Heart left ventricle (tissue), 16 donors: ENCODE data around the gene SLC25A13. TPM values are rescaled to one million over a fixed set of nuclear protein-coding genes. Genes with fewer than 3 reads are reported as not detected.

ENCODE experiments used
- ATAC-seq, 4 donors: fragments of 200-7000 bp; cut with Tn5 transposase; one replicate each; pipeline ENCODE4 v1.9.1; 2020 to 2022; ENCODE audit warnings: moderate library complexity in 4 of 4, mild to moderate bottlenecking in 3 of 4, moderate number of reproducible peaks in 1 of 4
- DNase-seq, 5 donors: peaks; one replicate each; pipeline ENCODE4 v3.0.0-alpha.2; 2020
- H3K27ac ChIP-seq, 12 donors: fragments of 200-600 bp; sonication (generic) in 4 of 12; one replicate each; pipeline versions ENCODE4 v1.5.0 to v1.8.0; 2016 to 2022; ENCODE audit warnings: mild to moderate bottlenecking in 2 of 12
- H3K27me3 ChIP-seq, 9 donors: fragments of 200-600 bp; sonication (generic) in 2 of 9; one replicate each; pipeline versions ENCODE4 v1.5.1 to v1.8.0; 2016 to 2022; ENCODE audit warnings: mild to moderate bottlenecking in 3 of 9
- H3K36me3 ChIP-seq, 9 donors: fragments of 200-600 bp; sonication (generic) in 2 of 9; one replicate each; pipeline versions ENCODE4 v1.5.0 to v1.8.0; 2018 to 2022; ENCODE audit warnings: mild to moderate bottlenecking in 2 of 9
- H3K4me1 ChIP-seq, 12 donors: fragments of 200-600 bp; sonication (generic) in 4 of 12; one replicate each; pipeline versions ENCODE4 v1.5.0 to v1.8.0; 2016 to 2022; ENCODE audit warnings: mild to moderate bottlenecking in 3 of 12
- H3K4me3 ChIP-seq, 12 donors: fragments of 200-600 bp; sonication (generic) in 4 of 12; one replicate each; pipeline versions ENCODE4 v1.5.0 to v1.8.0; 2017 to 2022; ENCODE audit warnings: mild to moderate bottlenecking in 9 of 12, moderate library complexity in 4 of 12
- H3K9me3 ChIP-seq, 12 donors: fragments of 200-600 bp; sonication (generic) in 4 of 12; one replicate each; pipeline versions ENCODE4 v1.5.0 to v1.8.0; 2016 to 2022; ENCODE audit warnings: mild to moderate bottlenecking in 1 of 12
- CTCF ChIP-seq, 12 donors: fragments of 200-600 bp; sonication (generic) in 4 of 12; IDR thresholded peaks; one replicate each; pipeline versions ENCODE4 v1.5.0 to v1.8.0; 2018 to 2022; ENCODE audit warnings: antibody characterized with exemption in 12 of 12, mild to moderate bottlenecking in 5 of 12
- POLR2A ChIP-seq, 2 donors: fragments of 450-650 bp; IDR thresholded peaks; one replicate each; pipeline ENCODE4 v1.6.1; 2017; ENCODE audit warnings: antibody characterized with exemption in 2 of 2, mild to moderate bottlenecking in 2 of 2, moderate library complexity in 2 of 2
- WGBS, 4 donors: extraction: QIAGEN DNeasy Blood & Tissue Kit in 2 of 4; methylation state at CpG; one replicate each; pipeline versions ENCODE4 v1.1.5 to v1.1.7; 2013 to 2018; 5-methylcytosine and 5-hydroxymethylcytosine counted together
- intact Hi-C, 10 donors: fragments of 100-400 bp; cut with DNase I; formaldehyde crosslinking; loops; one replicate each; pipeline versions ENCODE4 v1.11.1 to v1.14.2; 2022
- polyA plus RNA-seq, 2 donors: library from polyadenylated mRNA; stranded (reverse); fragments of 200-250 nt; gene quantifications; one replicate each; pipeline ENCODE4 v1.2.3, GENCODE V29; 2013
- total RNA-seq, 9 donors: library from RNA; depleted of rRNA in 2 of 9; stranded (reverse); fragments of >200 nt in 2 of 9; fragmentation: NEBNext Ultra II Directional in 3 of 9; extraction: Animal tissue kit (Norgen Biotek cat#: 25700) in 3 of 9; gene quantifications; one replicate each; pipeline versions ENCODE4 v1.1.0 to v1.2.4, GENCODE V29; 2016 to 2023
- donor health status: ischemic (EF 13 %, LVEDD 7.1; RV severe dilation, severe dysfunction).
- donor health status: healthy with polysubstance abuse.
- donor health status: DM: no; HTN: yes; CAD: no.
- donor health status: DM: no; HTN: no; CAD: no.
- donor health status: ischemic (EF 25% LVEDD 6.9; RV normal size, moderate dysfunction).
- donor health status: ischemic (EF 25% LVEDD 5.7; RV mildly dilated, moderate dysfunction).
- donor health status: healthy.
- donor health status: DM: yes; HTN: yes; CAD: no.
- donor health status: ischemic (EF 35%, LVEDD 5.7; RV mildly dilated, moderate dysfunction).
- donor health status: nonischemic (EF 11% LVEDD 7.7; RV severe dilation, severe dysfunction).
- donor health status: DM: yes; HTN: yes; CAD: no.
- donor health status: PGD.
- donor health status: ischemic (EF 29% LVEDD 5.4; RV normal size, mild dysfunction).
- donor health status: nonischemic (EF 23%, LVEDD 6.1; RV moderate dilation, normal function).

The SLC25A13 gene
- total and polyA plus RNA-seq, 11 donors, result 3.7 to 17.9 (median 11.4) TPM

DNA sequence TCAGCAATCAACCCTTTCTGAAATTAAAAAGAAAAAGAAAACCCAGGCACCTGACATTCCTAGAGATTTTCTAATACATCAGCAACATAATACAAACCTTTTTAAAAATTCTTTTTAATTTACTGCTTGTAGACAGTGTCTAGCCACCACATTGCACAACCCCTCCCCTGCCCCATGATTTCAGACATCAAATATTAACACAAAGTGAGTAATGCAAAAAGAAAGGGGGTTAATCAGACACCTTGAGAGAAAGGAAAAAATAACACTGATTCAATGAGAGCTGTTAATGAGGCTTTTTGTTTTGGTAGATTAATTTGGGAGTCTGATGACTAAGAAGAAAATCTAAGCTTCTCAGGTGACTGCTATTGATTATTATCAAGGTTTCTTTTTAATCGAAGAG lies 55.3 kb downstream of the SLC25A13 start:
- Histone ChIP-seq H3K36me3 (peaks cover 0 to 9% (median 0%) of the 10 kb centered on the region in 9 donors), H3K4me1 (no peaks in the 10 kb centered on the region), H3K4me3 (no peak overlapping the region), H3K9me3 (no peaks in the 10 kb centered on the region), H3K27ac (no peak overlapping the region), H3K27me3 (no peaks in the 10 kb centered on the region)
- 98 to 100% (median 99%) methylated on average over 1 of the region's 1 CpG for WGBS, 4 donors
- intact Hi-C loops, result no loop called here
- DNase-seq (no peak), ATAC-seq (no peak)
- TF ChIP-seq POLR2A (IDR thresholded peaks at IDR 0.05), result no peak
- no peak for TF ChIP-seq CTCF (IDR thresholded peaks at IDR 0.05)

DNA sequence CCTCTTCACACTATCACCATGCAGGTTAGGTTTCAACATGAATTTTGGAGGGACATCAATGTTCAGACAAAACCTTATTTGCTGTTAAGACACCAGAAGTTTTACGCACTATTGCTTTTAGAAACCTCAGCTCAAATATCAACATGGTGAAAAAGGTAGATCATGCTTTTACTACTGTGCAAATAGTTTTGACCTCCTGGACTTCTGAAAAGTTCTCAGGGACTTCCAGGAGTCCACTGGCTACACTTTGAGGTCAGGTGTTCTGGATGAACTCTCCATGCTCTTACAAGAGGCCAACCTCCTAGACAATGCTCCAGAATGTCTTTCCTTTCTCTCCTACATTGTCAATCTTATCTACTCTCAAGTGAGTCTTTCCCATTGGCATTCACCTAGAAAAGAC lies 55.9 kb downstream of the SLC25A13 start:
- intact Hi-C loops, result no loop called here
- H3K36me3 ChIP-seq, result peaks cover 0 to 9% (median 0%) of the 10 kb centered on the region in 9 donors
- no peak overlapping the region for H3K27ac ChIP-seq
- ATAC-seq (no peak), DNase-seq (no peak)
- H3K27me3 ChIP-seq, result no peaks in the 10 kb centered on the region
- no peaks in the 10 kb centered on the region for H3K9me3 ChIP-seq
- WGBS, 4 donors, result 100% methylated on average over 1 of the region's 1 CpG
- TF ChIP-seq CTCF (IDR thresholded peaks at IDR 0.05) (no peak), POLR2A (IDR thresholded peaks at IDR 0.05) (no peak)
- H3K4me3 ChIP-seq, result no peak overlapping the region
- no peaks in the 10 kb centered on the region for H3K4me1 ChIP-seq

DNA sequence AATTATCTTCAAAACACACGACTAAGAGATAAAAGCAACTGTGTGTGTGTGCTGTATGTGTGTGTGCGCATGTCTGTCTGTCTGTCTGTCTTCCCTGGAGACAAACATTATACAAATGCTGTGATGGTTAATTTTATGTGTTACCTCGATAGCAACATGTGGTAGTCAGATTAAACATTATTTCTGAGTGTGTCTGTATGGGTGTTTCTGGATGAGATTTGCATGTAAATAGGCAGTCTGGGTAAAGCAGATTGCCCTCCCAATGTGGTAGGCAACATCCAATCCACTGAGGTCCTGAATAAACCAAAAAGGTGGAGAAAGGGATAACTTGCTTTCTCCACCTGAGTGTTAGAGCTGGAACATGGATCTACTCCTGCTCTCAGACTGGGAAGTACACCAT lies 67.9 kb downstream of the SLC25A13 start:
- 68 to 73% (median 71%) methylated on average over 3 of the region's 3 CpGs for WGBS, 4 donors
- Histone ChIP-seq H3K9me3 (peaks cover 0 to 40% (median 3%) of the 10 kb centered on the region in 12 donors), H3K4me3 (no peak overlapping the region), H3K36me3 (no peaks in the 10 kb centered on the region), H3K4me1 (peaks cover 0 to 7% (median 0%) of the 10 kb centered on the region in 12 donors), H3K27me3 (no peaks in the 10 kb centered on the region), H3K27ac (no peak overlapping the region)
- TF ChIP-seq POLR2A (IDR thresholded peaks at IDR 0.05) (no peak), CTCF (IDR thresholded peaks at IDR 0.05) (no peak)
- DNase-seq, result no peak
- intact Hi-C loops, result loop anchor here in 1 of 10 donors (10.0 kb wide), 1 partner anchor 71 kb away; the partner anchor contains the start of gene SLC25A13
- no peak for ATAC-seq

- no peak for TF ChIP-seq POLR2A (IDR thresholded peaks at IDR 0.05)
- no peak for TF ChIP-seq CTCF (IDR thresholded peaks at IDR 0.05)
- intact Hi-C loops, result loop anchor here in 1 of 10 donors (10.0 kb wide), 1 partner anchor 71 kb away; the partner anchor contains the start of gene SLC25A13
- H3K4me1 ChIP-seq, result peaks cover 0 to 7% (median 0%) of the 10 kb centered on the region in 12 donors
- peaks cover 0 to 34% (median 3%) of the 10 kb centered on the region in 12 donors for H3K9me3 ChIP-seq
- ATAC-seq (no peak), DNase-seq (no peak)
- no peaks in the 10 kb centered on the region for H3K27me3 ChIP-seq
- H3K36me3 ChIP-seq, result no peaks in the 10 kb centered on the region
- no peak overlapping the region for H3K4me3 ChIP-seq
- 53 to 66% (median 65%) methylated on average over 2 of the region's 2 CpGs for WGBS, 4 donors
- H3K27ac ChIP-seq, result no peak overlapping the region
These were observed 68.5 kb downstream of the SLC25A13 start for GRCh38 chr7:96253441-96253840.
